Activated CD4-positive, alpha-beta T cell treated with anti-CD3 and anti-CD28 coated beads, Interleukin-2, amount 10 ng/mL, durations not matched to agents 24 days and 14 days (primary cell): ENCODE measurements around the gene PPP1R1A. TPM values are rescaled to one million over a fixed set of nuclear protein-coding genes. Genes with fewer than 3 reads are reported as not detected.

Source experiments
- DNase-seq: peaks from one replicate; pipeline ENCODE4 v3.0.0; 2022
- H3K27ac Mint-ChIP-seq: one replicate; pipeline ENCODE4 v1.8.0; 2022; ENCODE audit warnings: mild to moderate bottlenecking, mixed read lengths
- H3K27me3 Mint-ChIP-seq: one replicate; pipeline ENCODE4 v1.8.0; 2022; ENCODE audit warnings: mixed read lengths
- H3K36me3 Mint-ChIP-seq: one replicate; pipeline ENCODE4 v1.8.0; 2022; ENCODE audit warnings: low read depth, mild to moderate bottlenecking, mixed read lengths
- H3K4me1 Mint-ChIP-seq: one replicate; pipeline ENCODE4 v1.8.0; 2021; ENCODE audit warnings: mixed read lengths
- H3K4me3 Mint-ChIP-seq: one replicate; pipeline ENCODE4 v1.8.0; 2022; ENCODE audit warnings: mild to moderate bottlenecking, moderate library complexity, mixed read lengths
- H3K9me3 Mint-ChIP-seq: one replicate; pipeline ENCODE4 v1.8.0; 2021; ENCODE audit warnings: mixed read lengths
- intact Hi-C: fragments of 100-400 bp; cut with micrococcal nuclease; formaldehyde crosslinking; loops from one replicate; pipeline ENCODE4 v1.15.1; 2023
- total RNA-seq: library from RNA; stranded (reverse); gene quantifications from 2 replicates; pipeline ENCODE4 v1.2.3, GENCODE V29; 2022

PPP1R1A gene
- total RNA-seq, 1 donor from 2014 or later = not detected

- Mint-ChIP-seq H3K27me3 (no peaks in the 10 kb centered on the region), H3K9me3 (no peaks in the 10 kb centered on the region), H3K27ac (no peak overlapping the region), H3K4me3 (no peak overlapping the region), H3K36me3 (peaks cover 12% of the 10 kb centered on the region), H3K4me1 (peaks cover 27% of the 10 kb centered on the region)
- intact Hi-C loops = no loop called here
- DNase-seq = no peak
These were observed 30.1 kb downstream of the PPP1R1A start for GRCh38 chr12:54558311-54558710.

- Mint-ChIP-seq H3K4me1 (peaks cover 19% of the 10 kb centered on the region), H3K27me3 (no peaks in the 10 kb centered on the region), H3K9me3 (no peaks in the 10 kb centered on the region), H3K27ac (no peak overlapping the region), H3K36me3 (peaks cover 14% of the 10 kb centered on the region), H3K4me3 (no peak overlapping the region)
- intact Hi-C loops = no loop called here
- no peak for DNase-seq
These were observed 32.7 kb downstream of the PPP1R1A start for GRCh38 chr12:54555670-54556257.

- Mint-ChIP-seq H3K36me3 (peaks cover 38% of the 10 kb centered on the region), H3K27ac (peak overlapping the region; percentile 78), H3K4me3 (peak overlapping the region; percentile 78), H3K9me3 (no peaks in the 10 kb centered on the region), H3K27me3 (peaks cover 15% of the 10 kb centered on the region), H3K4me1 (peaks cover 39% of the 10 kb centered on the region)
- intact Hi-C loops = loop anchor here (1.0 kb wide), 1 partner anchor 10 kb away; no protein-coding TSS in a partner anchor
- DNase-seq = peak; percentile 63
These were observed 38.5 kb downstream of the PPP1R1A start for GRCh38 chr12:54549774-54550451.

GRCh38 chr12:54546511-54546910, 41.9 kb downstream of the PPP1R1A start:
- Mint-ChIP-seq H3K27ac (no peak overlapping the region), H3K9me3 (no peaks in the 10 kb centered on the region), H3K36me3 (peaks cover 53% of the 10 kb centered on the region), H3K27me3 (peaks cover 15% of the 10 kb centered on the region), H3K4me1 (peaks cover 36% of the 10 kb centered on the region), H3K4me3 (no peak overlapping the region)
- intact Hi-C loops = no loop called here
- DNase-seq = no peak

- Mint-ChIP-seq H3K4me1 (peaks cover 20% of the 10 kb centered on the region), H3K4me3 (no peak overlapping the region), H3K27me3 (peaks cover 8% of the 10 kb centered on the region), H3K36me3 (peaks cover 48% of the 10 kb centered on the region), H3K9me3 (no peaks in the 10 kb centered on the region), H3K27ac (no peak overlapping the region)
- intact Hi-C loops = no loop called here
- no peak for DNase-seq
These were observed 43.7 kb downstream of the PPP1R1A start for GRCh38 chr12:54544743-54545142.

GRCh38 chr12:54543526-54543925, 44.9 kb downstream of the PPP1R1A start:
- Mint-ChIP-seq H3K9me3 (no peaks in the 10 kb centered on the region), H3K27ac (no peak overlapping the region), H3K4me1 (peaks cover 13% of the 10 kb centered on the region), H3K27me3 (peaks cover 2% of the 10 kb centered on the region), H3K36me3 (peaks cover 58% of the 10 kb centered on the region), H3K4me3 (no peak overlapping the region)
- intact Hi-C loops = no loop called here
- DNase-seq = no peak

- no peak for DNase-seq
- Mint-ChIP-seq H3K36me3 (peaks cover 71% of the 10 kb centered on the region), H3K4me1 (peaks cover 4% of the 10 kb centered on the region), H3K27me3 (no peaks in the 10 kb centered on the region), H3K9me3 (no peaks in the 10 kb centered on the region), H3K27ac (no peak overlapping the region), H3K4me3 (no peak overlapping the region)
- intact Hi-C loops = no loop called here
These were observed 46.6 kb downstream of the PPP1R1A start for GRCh38 chr12:54541751-54542290.

GRCh38 chr12:54538136-54538700, 50.2 kb downstream of the PPP1R1A start:
- intact Hi-C loops = no loop called here
- H3K36me3 Mint-ChIP-seq = peaks cover 76% of the 10 kb centered on the region
- no peak for DNase-seq
- H3K27ac Mint-ChIP-seq = peak overlapping the region; percentile 8
- H3K4me1 Mint-ChIP-seq = peaks cover 5% of the 10 kb centered on the region
- no peak overlapping the region for H3K4me3 Mint-ChIP-seq
- no peaks in the 10 kb centered on the region for H3K27me3 Mint-ChIP-seq
- H3K9me3 Mint-ChIP-seq = no peaks in the 10 kb centered on the region

GRCh38 chr12:54535474-54535873, 53.0 kb downstream of the PPP1R1A start:
- Mint-ChIP-seq H3K36me3 (peaks cover 84% of the 10 kb centered on the region), H3K4me3 (no peak overlapping the region), H3K4me1 (peaks cover 7% of the 10 kb centered on the region), H3K9me3 (no peaks in the 10 kb centered on the region), H3K27me3 (no peaks in the 10 kb centered on the region), H3K27ac (peak overlapping the region; percentile 51)
- intact Hi-C loops = no loop called here
- no peak for DNase-seq

- Mint-ChIP-seq H3K36me3 (peaks cover 80% of the 10 kb centered on the region), H3K27me3 (no peaks in the 10 kb centered on the region), H3K27ac (no peak overlapping the region), H3K9me3 (no peaks in the 10 kb centered on the region), H3K4me1 (peaks cover 3% of the 10 kb centered on the region), H3K4me3 (no peak overlapping the region)
- no peak for DNase-seq
- intact Hi-C loops = no loop called here
These were observed 58.9 kb downstream of the PPP1R1A start for GRCh38 chr12:54529581-54529980.

Other genes with a start within 250 kb of the PPP1R1A start
- 1.5 TPM in 2 replicates for gene GPR84, start 224.2 kb downstream of the PPP1R1A start, total RNA-seq
- 0.84 and 1.2 TPM in 2 replicates for gene ZNF385A, start 203.9 kb downstream of the PPP1R1A start, total RNA-seq
- 43.9 and 48.0 TPM in 2 replicates for gene ITGA5, start 169.4 kb downstream of the PPP1R1A start, total RNA-seq
- 4.8 and 5.5 TPM in 2 replicates for gene GTSF1, start 115.1 kb downstream of the PPP1R1A start, total RNA-seq
- 98.0 and 99.5 TPM in 2 replicates for gene NCKAP1L, start 90.9 kb downstream of the PPP1R1A start, total RNA-seq
- 23.6 and 26.3 TPM in 2 replicates for gene PDE1B, start 39.1 kb downstream of the PPP1R1A start, total RNA-seq
- gene LACRT, start 46.2 kb upstream of the PPP1R1A start, total RNA-seq = not detected in 2 replicates
- not detected in 2 replicates for gene DCD, start 59.7 kb upstream of the PPP1R1A start, total RNA-seq